ENCODE results near the gene TTLL10.

Gene TTLL10

GRCh38 chr1:1157426-1157913 lies 16.2 kb upstream of the TTLL10 start:
- in situ Hi-C loops (cut with HindIII; ENCODE audit: low sequenced_read_pairs): no loop called here

GRCh38 chr1:1157914-1158710 lies 15.6 kb upstream of the TTLL10 start:
- in situ Hi-C loops (cut with HindIII; ENCODE audit: low sequenced_read_pairs): no loop called here

DNA sequence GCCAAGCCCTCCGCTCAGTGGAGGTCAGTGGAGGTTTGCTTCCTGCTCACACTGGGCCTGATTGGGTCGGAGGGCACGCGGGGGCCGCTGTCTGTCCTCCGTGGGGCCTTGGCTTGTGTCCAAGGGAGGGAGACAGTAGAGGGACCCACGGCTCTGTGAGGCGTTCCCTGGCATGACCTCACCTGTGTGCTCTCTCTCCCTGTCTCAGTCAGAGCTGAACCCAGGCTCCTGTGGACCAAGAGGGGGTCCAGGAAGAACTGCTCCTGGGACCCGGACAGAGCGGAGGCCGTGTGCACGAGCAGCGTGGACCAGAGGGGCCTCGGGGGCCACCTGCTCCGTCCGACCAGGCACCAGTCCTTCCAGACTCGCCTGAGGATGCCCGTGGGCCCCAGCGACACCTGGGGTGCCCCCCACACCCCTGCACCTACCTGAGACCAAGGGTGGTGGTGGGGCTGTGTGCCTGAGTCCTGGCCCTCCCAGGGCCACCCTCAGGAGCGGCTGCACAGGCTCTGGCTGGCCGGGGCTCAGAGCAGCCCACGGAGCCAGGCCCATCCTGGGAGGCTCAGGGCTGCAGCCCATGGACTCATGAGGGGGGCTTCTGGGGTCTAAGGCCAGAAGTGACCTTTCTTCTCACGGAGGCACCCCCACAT lies 13.3 kb upstream of the TTLL10 start:
- in situ Hi-C loops (cut with HindIII; ENCODE audit: low sequenced_read_pairs): no loop called here

DNA sequence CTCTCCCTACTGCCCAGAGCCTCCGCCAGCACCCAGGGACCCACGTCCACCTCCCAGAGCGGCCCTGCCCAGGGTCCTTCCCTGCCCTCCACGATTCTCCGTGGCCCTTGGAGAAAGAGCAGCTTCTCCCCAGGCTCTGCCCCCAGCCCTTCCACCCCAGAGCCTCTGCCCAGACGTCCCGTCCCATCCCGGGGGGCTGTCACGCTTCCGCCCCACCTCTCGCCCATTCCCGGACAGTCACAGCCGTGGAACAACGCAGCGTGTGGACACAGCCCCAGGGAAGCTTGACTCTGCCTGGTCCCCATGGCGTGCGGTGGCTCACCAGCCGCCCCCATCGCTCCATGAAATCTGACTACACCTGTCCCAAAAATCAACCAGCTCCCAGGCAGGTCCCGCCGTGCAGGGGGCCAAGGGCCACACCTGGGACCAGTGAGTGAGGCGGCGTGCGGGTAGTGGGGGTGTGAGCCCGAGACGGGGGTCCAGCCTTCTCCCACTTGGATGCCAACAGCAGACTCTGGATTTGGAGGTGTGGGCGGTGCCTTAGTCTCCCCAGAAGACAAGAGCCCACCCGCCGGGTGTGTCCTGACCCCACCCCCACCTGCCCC lies 12.5 kb upstream of the TTLL10 start:
- in situ Hi-C loops (cut with HindIII; ENCODE audit: low sequenced_read_pairs): no loop called here

- in situ Hi-C loops (cut with HindIII; ENCODE audit: low sequenced_read_pairs): no loop called here
Measured at GRCh38 chr1:1161683-1162079, 12.0 kb upstream of the TTLL10 start.

DNA sequence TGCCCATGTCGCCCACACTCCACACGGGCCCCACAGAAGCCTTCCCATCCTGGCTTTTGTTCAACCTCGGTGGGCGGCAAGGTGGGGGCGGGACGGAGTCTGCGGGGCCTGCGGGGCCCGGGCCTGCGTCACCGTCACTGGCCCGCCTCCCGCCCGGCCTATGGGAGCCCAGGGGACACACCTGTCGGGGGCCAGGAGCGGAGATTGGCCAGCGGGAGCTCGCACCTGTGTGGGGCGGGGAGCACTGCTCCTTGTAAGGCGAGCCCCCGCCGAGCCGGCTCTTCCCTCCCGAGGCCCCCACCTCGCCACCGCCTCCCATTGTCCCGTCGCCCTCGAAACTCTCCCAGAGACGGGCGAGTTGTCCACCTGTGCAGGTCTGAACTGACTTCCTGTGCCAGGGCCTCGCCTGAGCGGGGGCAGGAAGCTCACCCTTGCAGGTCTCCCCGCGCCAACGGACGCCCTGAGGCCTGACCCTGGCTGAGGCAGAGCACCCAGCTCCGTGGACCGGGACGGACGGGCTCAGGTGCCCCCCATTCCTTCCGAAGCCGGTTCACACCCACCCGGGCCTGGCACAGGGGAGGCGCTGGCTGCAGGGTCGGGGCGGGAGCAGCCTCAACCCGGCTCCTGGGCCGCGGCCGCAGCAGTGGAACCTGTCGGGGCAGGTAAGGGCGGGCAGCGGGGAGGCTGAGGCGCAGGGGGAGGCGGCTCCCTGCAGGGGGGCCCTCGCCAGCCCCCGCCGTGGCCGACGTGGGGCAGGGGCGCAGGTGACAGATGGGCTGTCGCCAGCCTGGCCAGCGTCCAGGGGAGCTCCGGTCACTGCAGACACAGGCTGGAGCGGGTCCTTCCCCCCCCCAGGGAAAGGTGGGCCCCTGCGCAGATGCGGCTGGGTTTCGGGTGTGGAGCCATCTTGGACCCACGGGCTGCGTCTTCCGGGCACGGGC lies 10.8 kb upstream of the TTLL10 start:
- in situ Hi-C loops (cut with HindIII; ENCODE audit: low sequenced_read_pairs): no loop called here

- in situ Hi-C loops (cut with HindIII; ENCODE audit: low sequenced_read_pairs): no loop called here
Measured at GRCh38 chr1:1163538-1164070, 10.1 kb upstream of the TTLL10 start.

- in situ Hi-C loops (cut with HindIII; ENCODE audit: low sequenced_read_pairs): no loop called here
Measured at GRCh38 chr1:1164361-1164700, 9.3 kb upstream of the TTLL10 start.

DNA sequence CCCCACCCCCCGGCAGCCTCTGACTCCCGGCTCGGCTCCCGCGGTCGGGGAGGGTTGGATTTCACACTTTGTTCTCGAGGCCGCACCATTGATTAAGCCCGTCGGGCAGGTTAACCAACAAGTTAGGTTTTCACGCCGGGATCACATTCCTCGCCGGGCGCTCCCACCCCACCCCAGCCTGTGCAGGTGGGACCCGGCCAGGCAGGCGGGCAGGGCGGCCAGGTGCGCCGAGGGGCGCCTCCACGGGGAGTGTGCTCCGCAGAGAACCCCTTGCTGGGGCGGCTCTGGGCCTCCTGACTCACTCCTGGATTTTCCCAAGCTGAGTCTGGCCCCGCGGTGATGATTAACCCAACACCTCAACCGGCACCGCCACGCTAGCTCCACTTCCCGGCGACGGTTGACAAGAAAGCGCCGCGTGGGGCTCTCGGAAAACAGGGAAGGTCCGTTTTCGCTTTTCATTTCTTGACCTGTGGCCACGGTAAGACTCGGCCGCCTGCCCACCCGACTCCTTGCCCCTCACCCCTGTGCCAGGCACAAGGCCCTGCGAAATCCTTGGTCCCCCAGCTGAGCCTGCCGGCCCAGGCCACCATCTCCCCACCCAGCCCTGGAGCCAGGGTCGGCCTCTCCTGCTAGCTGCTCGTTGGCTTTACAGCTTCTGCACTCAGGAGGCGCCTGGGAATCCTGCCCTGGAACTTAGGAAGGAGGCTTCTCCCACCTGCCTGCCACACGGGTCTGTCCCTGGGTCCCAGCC lies 8.8 kb upstream of the TTLL10 start:
- in situ Hi-C loops (cut with HindIII; ENCODE audit: low sequenced_read_pairs): no loop called here

DNA sequence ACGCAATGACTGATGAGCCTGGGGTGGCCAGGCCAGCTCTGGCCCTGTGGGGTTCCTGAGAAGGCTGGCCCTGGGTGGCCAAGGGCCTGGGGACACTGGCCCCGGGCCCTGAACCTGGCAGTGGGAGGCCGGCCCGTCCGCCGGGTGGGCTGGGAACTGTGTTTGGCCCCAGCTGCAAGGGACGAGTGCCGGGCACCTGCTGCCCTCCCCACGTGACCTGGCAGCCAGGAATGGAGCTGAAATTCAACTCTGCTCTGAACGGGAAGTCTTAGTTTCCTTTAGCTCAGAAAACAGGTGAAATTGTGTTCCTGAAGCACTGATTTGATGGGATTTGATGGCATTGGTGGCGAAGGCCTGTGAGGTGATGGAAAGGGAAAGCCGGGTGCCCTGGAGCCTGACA lies 8.2 kb upstream of the TTLL10 start:
- in situ Hi-C loops (cut with HindIII; ENCODE audit: low sequenced_read_pairs): no loop called here

GRCh38 chr1:1165900-1166421 lies 7.7 kb upstream of the TTLL10 start:
- in situ Hi-C loops (cut with HindIII; ENCODE audit: low sequenced_read_pairs): no loop called here

DNA sequence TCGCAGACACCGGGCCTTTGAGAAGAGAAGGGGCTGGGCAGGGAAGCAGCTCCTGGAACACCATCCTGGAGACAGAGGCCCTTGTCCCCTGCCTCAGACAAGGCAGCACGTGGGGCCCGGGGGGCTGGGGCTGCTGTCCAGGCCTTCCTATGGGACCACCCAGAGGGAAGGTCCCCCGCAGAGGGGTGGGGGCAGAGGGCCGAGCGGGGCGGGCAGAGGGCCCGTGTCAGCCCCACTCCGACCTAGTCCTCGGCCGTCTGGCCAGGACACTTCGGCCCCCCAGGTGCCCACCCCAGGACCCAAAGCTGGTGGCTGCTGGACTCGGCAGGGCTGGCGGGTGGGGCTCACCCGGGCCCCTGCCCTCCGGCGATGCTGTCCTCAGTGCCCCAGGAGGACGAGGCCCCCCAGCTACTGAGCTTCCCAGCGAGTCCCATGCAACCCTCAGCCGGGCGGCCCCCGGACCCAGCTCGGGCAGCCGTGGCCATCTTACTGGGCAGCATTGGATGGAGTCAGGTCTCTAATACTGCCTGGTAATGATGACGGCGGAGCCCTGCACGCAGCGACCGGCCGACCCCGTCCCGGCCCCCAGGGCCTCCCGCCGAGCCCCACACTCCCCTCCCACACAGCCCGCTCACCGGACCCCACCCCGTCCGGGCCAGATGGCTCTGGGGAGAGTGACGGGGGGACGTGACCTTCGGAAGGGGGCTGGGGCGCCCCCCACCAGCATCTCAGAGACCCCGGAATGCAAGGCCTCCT lies 6.9 kb upstream of the TTLL10 start:
- in situ Hi-C loops (cut with HindIII; ENCODE audit: low sequenced_read_pairs): no loop called here

DNA sequence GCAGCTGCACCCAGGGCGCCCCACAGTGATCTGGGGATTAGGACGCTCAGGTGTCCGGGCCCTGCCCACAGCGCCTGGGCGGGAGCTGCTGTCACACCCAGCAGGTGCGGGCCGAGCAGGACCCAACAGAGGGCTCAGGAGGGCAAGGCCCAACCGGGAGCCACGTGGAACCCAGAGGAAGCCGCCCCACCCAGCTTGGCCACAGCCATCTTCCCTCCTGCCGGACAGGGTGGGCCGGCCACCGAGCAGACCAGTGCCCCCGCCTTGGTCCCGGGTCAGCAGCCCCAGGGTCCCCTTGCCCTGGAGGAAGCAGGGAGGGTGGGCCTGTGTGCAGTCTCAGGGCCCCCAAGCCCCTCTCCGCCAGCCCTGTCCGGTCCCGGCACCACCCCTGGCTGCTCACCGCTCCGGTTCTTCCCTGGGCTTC lies 6.3 kb upstream of the TTLL10 start:
- in situ Hi-C loops (cut with HindIII; ENCODE audit: low sequenced_read_pairs): no loop called here

DNA sequence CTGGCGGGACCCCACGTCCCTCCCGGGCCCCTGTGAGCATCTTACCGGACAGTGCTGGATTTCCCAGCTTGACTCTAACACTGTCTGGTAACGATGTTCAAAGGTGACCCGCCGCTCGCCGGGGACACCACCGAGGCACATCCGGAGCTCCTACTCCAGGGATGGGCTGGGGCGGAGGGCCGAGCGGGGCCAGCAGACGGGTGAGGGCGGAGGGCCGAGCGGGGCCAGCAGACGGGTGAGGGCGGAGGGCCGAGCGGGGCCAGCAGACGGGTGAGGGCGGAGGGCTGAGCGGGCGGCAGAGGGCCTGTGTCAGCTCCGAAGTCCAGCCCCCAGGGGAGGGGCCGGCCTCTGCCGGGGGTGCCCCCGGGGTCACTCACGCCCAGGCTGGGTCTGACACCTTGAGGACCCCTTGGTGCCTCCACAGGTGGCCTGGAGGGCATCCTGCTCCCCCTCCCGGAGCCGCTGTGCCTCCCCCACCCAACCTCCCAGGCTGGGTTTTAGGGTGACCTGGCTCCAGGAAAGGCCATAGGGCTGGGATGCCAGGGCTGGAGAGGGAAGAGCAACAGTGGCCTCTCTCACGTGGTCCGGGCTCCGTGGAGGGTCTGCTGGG lies 5.7 kb upstream of the TTLL10 start:
- in situ Hi-C loops (cut with HindIII; ENCODE audit: low sequenced_read_pairs): no loop called here

DNA sequence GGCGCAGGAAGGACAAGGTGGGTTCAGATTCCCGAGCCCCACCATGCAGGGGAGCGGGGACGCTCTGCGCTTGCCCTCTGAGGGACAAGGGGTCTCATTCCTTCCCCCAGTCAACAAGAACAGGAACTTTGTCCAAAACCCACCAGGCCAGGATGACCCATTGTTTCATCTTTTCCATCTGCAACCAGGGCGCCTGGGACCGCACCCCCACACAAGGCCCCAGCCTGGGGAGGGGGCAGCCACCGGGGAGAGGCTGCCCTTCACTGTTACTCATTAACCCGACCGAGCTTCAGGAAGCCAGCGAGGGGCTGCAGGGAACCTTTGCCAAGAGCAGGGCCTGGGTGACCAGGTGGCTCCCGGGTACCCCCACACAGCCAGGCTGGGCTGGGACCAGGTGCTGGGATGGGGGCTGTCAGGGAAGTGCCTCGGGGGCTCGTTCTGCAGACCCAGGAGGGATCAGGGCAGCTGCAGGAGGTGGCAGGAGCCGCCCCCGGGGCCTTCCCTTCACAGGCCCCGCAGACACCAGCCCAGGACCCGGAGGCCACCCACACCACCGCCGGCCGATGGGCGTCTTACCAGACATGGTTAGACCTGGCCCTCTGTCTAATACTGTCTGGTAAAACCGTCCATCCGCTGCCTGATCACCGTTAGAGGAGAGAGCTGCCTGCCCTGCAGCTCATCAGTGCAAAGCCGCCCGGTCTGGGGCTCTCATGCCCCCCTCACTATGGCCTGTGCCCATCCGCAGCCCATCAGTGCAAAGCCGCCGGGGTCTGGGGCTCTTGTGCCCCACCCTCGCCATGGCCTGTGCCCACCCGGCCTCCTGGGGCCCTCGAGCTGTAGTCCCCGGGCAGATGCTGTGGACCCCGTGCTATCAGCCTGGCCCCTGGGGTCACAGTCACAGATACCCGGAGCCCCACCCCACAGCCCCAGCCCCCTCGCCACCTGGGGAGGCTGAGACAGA lies 4.9 kb upstream of the TTLL10 start:
- in situ Hi-C loops (cut with HindIII; ENCODE audit: low sequenced_read_pairs): no loop called here

- in situ Hi-C loops (cut with HindIII; ENCODE audit: low sequenced_read_pairs): no loop called here
Measured at GRCh38 chr1:1169429-1170214, 4.1 kb upstream of the TTLL10 start.

Data from DLD1 (cell line).